Measurements from ENCODE around the gene H2AZ2. TPM values are rescaled to one million over a fixed set of nuclear protein-coding genes. Genes with fewer than 3 reads are reported as not detected.
A peak's percentile ranks its signal among the peaks of the same experiment; 100 is the strongest.

Gene H2AZ2
- 149 TPM for polyA plus RNA-seq (2012; ENCODE audit: missing spikeins)

DNA sequence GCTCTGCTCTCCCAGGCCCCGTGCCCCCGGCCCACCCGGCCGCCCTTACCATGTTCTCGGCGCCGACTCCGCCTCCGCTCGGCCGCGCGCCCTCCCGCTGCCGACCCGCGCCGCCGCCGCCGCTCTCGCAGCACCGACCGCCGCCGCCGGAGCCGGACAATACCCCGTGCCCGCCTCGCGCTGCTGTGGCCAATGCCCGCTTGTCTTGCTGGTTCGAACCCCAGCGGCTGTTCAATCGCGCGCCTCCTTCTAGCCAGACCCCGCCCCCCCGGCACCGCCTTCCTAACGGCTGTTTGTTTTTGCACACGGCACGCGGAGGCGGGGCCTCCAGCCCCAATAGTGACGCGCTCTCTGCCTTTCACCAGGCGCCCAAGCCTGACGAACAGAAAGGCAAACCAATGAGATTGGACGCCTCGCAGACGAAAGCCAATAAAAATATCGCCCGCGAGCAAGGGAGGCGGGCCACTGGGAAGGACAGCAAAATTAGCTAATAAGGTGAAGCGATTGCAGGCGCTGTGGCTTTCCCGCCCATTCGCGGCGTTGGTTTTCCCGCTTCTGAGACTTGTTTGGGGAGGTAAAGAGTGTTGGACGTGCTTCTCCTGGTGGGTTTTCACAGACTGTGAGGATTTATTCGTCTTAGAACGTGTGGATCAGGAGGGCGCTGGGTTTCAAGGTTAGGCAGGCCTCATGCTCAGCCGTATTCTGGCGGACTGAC is at the start of gene H2AZ2:
TSS of gene H2AZ2 (minus strand) at position 168 of the 715 bp plus-strand sequence. CDS start at position 52, 116 bp downstream.
- DNase-seq (ENCODE audit: insufficient read length) (peak; percentile 89), FAIRE-seq (peak; percentile 94)
- TF ChIP-seq TAF1 (IDR thresholded peaks at IDR 0.05; ENCODE audit: borderline replicate concordance, low read depth, low read length) (peak; percentile 74), POLR2A (IDR thresholded peaks at IDR 0.05; ENCODE audit: low read depth, low read length) (peak; percentile 88), POLR2AphosphoS5 (IDR thresholded peaks at IDR 0.05; ENCODE audit: low read depth, low read length) (peak; percentile 77)

DNA sequence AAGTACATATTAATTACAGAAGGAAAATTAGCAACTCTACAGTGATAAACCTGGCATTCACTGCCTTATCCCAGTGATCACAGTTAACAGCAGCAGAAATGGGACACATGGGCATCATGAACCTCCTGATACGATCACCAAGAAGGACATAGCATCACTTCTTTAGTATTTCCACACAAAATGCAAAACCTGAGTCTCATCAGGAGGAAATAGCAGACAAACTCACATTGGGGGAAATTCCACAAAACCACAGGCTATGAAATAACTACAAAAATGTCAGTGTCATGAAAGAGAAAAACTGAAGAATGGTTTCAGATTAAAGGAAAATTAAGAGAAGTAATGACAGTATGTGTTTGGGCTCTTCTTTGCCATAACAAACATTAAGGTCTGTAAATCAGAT is 49.4 kb upstream of the H2AZ2 start:
- no peak for TF ChIP-seq POLR2AphosphoS5 (IDR thresholded peaks at IDR 0.05; ENCODE audit: low read depth, low read length)
- no peak for TF ChIP-seq TAF1 (IDR thresholded peaks at IDR 0.05; ENCODE audit: borderline replicate concordance, low read depth, low read length)
- no peak for TF ChIP-seq POLR2A (IDR thresholded peaks at IDR 0.05; ENCODE audit: low read depth, low read length)
- FAIRE-seq, result no peak

DNA sequence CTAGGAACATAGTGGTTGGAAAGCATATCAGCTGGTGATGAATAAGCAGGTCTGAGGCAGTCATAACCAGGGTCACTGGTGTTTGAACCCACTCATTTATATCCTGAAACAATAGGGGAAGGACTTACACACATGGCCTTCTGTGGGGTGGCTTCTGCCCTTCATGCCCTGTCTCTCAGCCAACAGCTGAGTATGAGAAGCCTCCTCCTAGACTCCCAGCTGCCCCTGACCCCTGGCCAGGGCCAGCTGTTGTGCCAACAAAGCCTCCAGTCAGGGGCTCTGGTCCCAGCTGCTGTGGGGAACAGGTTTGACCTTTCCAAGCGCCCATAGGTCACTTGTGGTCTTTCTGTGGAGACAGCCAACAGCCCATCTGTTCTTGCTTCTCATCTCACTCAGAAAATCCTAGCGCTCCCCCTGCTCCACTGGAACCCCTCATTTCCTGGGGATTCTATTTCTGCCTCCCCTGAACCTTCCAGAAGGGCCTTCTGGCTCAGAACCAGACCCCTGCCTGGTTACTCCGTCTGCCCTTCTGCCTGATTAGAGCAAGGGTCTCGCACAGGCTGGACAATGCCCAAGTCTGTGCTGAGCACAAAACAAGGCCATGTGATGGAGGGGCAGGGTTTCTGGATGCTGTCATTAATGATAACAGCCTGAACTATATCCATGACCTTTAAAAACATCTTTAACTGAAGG is 47.1 kb upstream of the H2AZ2 start:
- FAIRE-seq, result no peak

More for the DNA sequence above, 49.4 kb upstream of the H2AZ2 start:
- DNase-seq (ENCODE audit: insufficient read length), result no peak

DNA sequence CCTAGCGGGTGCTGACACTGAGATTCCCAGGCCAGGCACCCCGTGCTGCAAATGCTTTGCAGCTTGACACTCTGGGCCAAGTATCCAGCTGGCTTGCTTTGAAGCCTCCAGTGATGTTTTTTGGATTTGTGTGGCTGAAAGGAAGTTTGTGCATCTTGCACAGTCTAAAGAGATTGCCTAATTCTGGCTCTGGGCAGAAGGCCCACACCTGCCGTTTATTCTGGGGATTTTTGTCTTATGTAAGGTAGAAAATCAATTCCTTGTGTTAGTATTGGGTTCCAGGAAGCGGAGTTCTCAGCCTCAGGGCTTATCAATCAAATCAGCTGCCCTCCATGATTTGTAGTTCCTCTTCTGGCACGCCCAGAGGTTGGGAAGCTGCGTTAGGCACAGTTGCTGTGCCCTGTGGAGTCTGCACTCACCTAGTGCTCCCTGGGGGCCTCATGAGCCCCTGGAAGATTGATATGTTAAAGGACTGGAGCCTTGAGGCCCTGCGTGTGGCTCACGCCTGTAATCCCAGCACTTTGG is 45.9 kb upstream of the H2AZ2 start:
- DNase-seq (ENCODE audit: insufficient read length), result no peak
- TF ChIP-seq POLR2A (IDR thresholded peaks at IDR 0.05; ENCODE audit: low read depth, low read length), result no peak
- no peak for TF ChIP-seq TAF1 (IDR thresholded peaks at IDR 0.05; ENCODE audit: borderline replicate concordance, low read depth, low read length)
- TF ChIP-seq POLR2AphosphoS5 (IDR thresholded peaks at IDR 0.05; ENCODE audit: low read depth, low read length), result no peak
- FAIRE-seq, result no peak

More for the DNA sequence above, 47.1 kb upstream of the H2AZ2 start:
- no peak for DNase-seq (ENCODE audit: insufficient read length)
- no peak for TF ChIP-seq POLR2A (IDR thresholded peaks at IDR 0.05; ENCODE audit: low read depth, low read length)
- no peak for TF ChIP-seq TAF1 (IDR thresholded peaks at IDR 0.05; ENCODE audit: borderline replicate concordance, low read depth, low read length)
- TF ChIP-seq POLR2AphosphoS5 (IDR thresholded peaks at IDR 0.05; ENCODE audit: low read depth, low read length), result no peak

DNA sequence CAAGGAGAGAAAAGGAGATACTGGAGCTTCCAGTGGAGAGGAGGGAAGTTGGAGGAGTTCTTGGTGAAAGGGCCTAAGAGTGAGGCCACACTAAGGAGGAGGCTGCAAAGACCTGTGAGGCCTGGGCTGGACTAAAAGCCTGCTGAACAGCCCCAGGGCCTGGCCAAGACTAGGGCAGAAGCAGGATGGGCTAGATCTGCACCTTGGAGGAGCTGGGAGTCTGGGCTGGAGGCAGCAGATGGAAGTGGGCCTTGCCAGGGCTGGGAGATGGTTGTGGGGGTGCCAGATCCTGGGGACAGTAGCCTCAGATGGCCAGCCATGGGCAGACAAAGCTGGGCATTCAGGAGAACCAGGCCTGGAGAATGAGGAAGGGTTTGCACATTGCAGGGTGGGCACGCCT is 43.9 kb upstream of the H2AZ2 start:
- TF ChIP-seq POLR2AphosphoS5 (IDR thresholded peaks at IDR 0.05; ENCODE audit: low read depth, low read length) (no peak), TAF1 (IDR thresholded peaks at IDR 0.05; ENCODE audit: borderline replicate concordance, low read depth, low read length) (no peak), POLR2A (IDR thresholded peaks at IDR 0.05; ENCODE audit: low read depth, low read length) (no peak)
- no peak for FAIRE-seq
- DNase-seq (ENCODE audit: insufficient read length), result no peak

DNA sequence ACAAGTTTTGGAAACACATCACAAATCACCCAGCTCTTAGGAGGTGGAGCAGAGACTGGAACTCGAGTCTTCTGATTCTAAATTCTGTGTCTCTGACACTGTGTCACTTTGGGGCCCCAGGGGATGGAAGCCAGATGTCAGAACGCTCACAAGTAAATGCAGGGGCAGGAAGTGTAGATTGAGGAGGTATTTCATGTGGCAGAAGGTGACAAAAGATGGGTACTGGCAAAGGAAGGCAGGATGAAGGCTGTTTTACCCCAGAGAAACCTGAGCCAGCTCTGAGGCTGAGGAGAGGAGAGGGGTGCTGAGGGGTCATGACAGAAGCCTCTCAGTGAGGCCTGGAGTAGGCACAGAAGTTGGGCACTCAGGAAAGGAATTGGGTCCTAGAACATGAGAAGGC is 43.5 kb upstream of the H2AZ2 start:
- no peak for DNase-seq (ENCODE audit: insufficient read length)
- FAIRE-seq, result no peak
- TF ChIP-seq POLR2A (IDR thresholded peaks at IDR 0.05; ENCODE audit: low read depth, low read length), result no peak
- no peak for TF ChIP-seq TAF1 (IDR thresholded peaks at IDR 0.05; ENCODE audit: borderline replicate concordance, low read depth, low read length)
- no peak for TF ChIP-seq POLR2AphosphoS5 (IDR thresholded peaks at IDR 0.05; ENCODE audit: low read depth, low read length)

DNA sequence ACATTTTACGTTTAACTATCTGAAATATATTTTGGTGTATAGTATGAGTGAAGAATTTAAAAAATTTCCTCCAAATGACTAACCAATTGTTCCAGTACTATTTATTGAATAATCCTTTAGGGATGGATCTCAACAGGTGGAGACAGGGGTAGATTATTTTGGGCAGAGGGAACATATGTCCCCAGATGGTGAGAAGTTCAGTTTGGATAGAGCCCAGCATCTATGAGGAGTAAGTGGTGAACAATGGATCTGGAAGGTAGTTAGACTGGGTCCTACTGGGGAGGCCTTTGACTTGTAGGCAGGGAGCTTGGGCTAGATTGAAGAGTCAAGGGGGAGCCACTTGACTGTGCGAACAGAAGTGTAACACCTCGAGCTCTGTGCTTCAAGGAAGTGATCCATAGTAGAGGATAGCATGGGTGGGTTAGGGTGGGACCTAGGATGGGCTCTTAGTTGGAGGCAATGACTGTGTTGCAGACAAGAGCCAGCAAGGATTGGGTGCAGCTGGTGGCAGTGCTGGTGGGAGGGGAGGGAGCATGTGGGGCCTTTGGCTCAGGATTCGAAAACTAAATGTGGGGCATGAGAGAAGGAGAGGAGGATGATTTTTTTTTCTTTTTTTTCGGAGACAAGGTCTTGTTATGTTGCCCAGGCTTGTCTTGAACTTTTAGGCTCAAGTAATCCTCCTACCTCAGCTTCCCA is 41.3 kb upstream of the H2AZ2 start:
- no peak for TF ChIP-seq POLR2A (IDR thresholded peaks at IDR 0.05; ENCODE audit: low read depth, low read length)
- TF ChIP-seq POLR2AphosphoS5 (IDR thresholded peaks at IDR 0.05; ENCODE audit: low read depth, low read length), result no peak
- no peak for TF ChIP-seq TAF1 (IDR thresholded peaks at IDR 0.05; ENCODE audit: borderline replicate concordance, low read depth, low read length)
- FAIRE-seq (no peak), DNase-seq (ENCODE audit: insufficient read length) (no peak)

DNA sequence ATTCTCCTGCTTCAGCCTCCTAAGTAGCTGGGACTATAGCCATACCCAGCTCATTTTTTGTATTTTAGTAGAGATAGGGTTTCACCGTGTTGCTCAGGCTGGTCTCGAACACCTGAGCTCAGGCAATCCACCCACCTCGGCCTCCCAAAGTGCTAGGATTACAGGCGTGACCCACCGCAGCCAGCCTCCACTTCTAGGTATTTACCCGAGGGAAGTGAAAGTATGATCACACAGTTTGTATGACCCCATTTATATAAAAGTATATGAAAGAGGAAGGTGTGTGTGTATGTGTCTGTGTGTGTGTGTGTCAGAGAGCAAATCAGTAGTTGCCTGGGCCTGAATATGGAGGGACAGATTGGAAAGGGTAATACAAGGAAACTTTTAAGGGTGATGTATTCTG is 39.4 kb upstream of the H2AZ2 start:
- TF ChIP-seq TAF1 (IDR thresholded peaks at IDR 0.05; ENCODE audit: borderline replicate concordance, low read depth, low read length) (no peak), POLR2A (IDR thresholded peaks at IDR 0.05; ENCODE audit: low read depth, low read length) (no peak), POLR2AphosphoS5 (IDR thresholded peaks at IDR 0.05; ENCODE audit: low read depth, low read length) (no peak)
- FAIRE-seq, result peak; percentile 40
- DNase-seq (ENCODE audit: insufficient read length), result no peak

DNA sequence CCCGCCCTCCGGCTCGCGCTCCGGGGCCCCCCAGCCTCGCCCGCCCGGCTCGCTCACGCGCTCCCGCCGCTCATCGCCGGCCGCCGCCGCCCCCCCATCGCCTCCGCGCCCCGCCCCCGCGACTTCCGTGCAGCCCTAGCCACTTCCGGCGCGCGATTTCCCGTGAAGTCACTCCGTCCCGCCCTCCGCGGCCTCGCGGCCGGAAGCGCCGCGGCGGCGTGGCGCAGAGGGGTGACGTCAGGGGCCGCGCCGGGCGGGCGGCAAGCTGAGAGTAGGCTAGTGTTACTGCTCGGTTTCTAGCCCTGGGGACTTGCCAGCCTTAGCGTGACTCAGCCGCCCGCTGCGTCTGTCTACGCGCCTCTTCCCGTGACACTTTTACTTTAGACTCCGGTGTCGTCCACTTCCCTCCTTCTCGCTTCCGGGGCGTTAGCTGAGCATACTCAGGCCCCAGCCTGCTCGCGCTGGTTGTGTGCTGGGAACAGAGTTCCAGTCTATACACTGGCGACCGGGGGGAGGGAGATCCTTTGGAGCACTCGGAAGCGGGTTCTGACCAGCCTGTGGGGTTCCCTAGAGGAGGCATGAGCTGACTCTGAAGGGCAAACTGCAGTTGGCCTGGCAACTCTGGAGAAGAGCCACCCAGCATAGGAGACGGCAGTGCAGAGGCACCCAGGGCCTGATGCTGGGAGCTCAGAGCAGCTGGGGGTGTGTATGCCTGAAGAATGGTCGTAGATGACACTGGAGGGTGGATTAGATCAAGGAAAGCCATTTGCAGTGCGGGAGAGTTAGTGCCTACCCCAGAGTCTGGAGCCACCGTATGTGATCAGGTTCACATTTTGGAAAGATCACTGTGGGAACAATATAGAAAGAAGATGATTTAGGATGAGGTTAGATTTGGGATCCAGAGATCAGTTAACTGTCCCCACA is 37.8 kb upstream of the H2AZ2 start, which contains the start of gene PURB:
TSS of gene PURB (minus strand) at position 137 of the 924 bp plus-strand sequence. CDS start 182 bp downstream, outside the sequence.
- TF ChIP-seq TAF1 (IDR thresholded peaks at IDR 0.05; ENCODE audit: borderline replicate concordance, low read depth, low read length), result peak; percentile 93
- TF ChIP-seq POLR2AphosphoS5 (IDR thresholded peaks at IDR 0.05; ENCODE audit: low read depth, low read length), result peak; percentile 91
- TF ChIP-seq POLR2A (IDR thresholded peaks at IDR 0.05; ENCODE audit: low read depth, low read length), result peak; percentile 97
- DNase-seq (ENCODE audit: insufficient read length) (peak; percentile 82), FAIRE-seq (peak; percentile 97)

Data from GM12892 (cell line).